ENCODE results near the gene SETD7. TPM values are rescaled to one million over a fixed set of nuclear protein-coding genes. Genes with fewer than 3 reads are reported as not detected.
A peak's percentile ranks its signal among the peaks of the same experiment; 100 is the strongest.

SETD7 gene
- total RNA-seq, 6 experiments from 2014 or later = 61.5 to 86.6 (median 67.9) TPM

DNA sequence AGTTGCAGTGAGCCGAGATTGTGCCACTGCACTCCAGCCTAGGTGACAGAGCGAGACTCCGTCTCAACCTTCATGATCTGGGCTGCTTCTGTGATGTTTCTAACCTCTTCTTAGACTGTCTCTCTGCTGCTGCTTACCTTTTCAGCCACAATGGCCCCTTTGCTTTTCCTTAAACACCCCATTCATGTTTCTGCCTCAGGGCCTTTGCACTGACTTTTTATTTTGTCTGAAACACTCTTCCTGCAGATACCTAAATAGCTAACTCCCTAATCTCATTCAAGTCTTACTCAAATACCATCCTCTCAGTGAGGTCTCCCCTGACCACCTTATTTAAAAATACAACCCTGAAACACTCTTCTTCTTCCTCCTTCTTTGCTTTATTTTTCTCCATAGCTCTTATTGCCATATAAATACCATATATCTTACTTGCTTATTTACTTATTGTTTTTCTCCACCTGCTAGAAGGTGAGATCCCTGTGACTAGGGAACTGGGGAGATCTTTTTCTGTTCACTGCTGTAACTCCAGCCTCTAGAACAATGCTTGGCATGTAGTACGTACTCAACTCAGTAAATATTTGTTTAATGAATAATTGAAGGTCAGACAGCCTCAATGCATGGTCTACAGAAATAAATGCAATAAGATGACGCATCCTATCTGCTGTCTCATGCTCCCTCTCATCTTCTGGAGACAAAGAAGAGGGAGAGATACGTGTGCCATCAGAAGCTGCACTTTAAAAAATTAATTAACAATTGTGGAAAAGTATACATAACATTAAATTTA is 43.8 kb upstream of the SETD7 start:
- Mint-ChIP-seq H3K27me3 (ENCODE audit: insufficient read depth) (peaks cover 10% of the 10 kb centered on the region), H3K9me3 (peaks cover 6% of the 10 kb centered on the region), H3K4me1 (ENCODE audit: low read depth) (peaks cover 48% of the 10 kb centered on the region), H3K4me3 (no peak overlapping the region), H3K27ac (peak overlapping the region; percentile 16), H3K36me3 (ENCODE audit: low read depth) (peaks cover 10% of the 10 kb centered on the region)
- peak; percentile 85 for DNase-seq
- TF ChIP-seq, protein P1, sequence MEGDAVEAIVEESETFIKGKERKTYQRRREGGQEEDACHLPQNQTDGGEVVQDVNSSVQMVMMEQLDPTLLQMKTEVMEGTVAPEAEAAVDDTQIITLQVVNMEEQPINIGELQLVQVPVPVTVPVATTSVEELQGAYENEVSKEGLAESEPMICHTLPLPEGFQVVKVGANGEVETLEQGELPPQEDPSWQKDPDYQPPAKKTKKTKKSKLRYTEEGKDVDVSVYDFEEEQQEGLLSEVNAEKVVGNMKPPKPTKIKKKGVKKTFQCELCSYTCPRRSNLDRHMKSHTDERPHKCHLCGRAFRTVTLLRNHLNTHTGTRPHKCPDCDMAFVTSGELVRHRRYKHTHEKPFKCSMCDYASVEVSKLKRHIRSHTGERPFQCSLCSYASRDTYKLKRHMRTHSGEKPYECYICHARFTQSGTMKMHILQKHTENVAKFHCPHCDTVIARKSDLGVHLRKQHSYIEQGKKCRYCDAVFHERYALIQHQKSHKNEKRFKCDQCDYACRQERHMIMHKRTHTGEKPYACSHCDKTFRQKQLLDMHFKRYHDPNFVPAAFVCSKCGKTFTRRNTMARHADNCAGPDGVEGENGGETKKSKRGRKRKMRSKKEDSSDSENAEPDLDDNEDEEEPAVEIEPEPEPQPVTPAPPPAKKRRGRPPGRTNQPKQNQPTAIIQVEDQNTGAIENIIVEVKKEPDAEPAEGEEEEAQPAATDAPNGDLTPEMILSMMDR (IDR thresholded peaks at IDR 0.05) = no peak

DNA sequence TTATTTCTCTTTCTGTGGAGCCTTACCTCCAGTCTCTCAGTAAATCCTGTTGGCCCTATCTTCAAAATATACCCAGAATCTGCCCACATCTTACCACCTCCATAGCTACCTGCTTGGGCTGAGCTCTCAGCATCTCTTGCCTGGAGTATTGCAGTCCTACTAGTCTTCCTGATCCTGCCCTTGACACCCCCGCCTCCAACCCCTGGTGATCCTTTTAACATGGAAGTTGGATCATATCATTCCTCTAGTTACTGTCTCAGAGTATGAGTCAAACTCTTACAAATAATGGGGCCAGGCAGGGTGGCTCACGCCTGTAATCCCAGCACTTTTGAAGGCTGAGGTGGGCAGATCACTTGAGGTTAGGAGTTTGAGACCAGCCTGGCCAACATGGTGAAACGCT is 43.1 kb upstream of the SETD7 start:
- H3K27me3 Mint-ChIP-seq (ENCODE audit: insufficient read depth) = peaks cover 10% of the 10 kb centered on the region
- H3K9me3 Mint-ChIP-seq = peaks cover 6% of the 10 kb centered on the region
- H3K27ac Mint-ChIP-seq = peak overlapping the region; percentile 22; the same call in 1 of the 2 replicates
- H3K4me1 Mint-ChIP-seq (ENCODE audit: low read depth) = peaks cover 48% of the 10 kb centered on the region
- no peak for DNase-seq
- TF ChIP-seq, protein P1 (IDR thresholded peaks at IDR 0.05) = no peak
- no peak overlapping the region for H3K4me3 Mint-ChIP-seq
- peaks cover 10% of the 10 kb centered on the region for H3K36me3 Mint-ChIP-seq (ENCODE audit: low read depth)

DNA sequence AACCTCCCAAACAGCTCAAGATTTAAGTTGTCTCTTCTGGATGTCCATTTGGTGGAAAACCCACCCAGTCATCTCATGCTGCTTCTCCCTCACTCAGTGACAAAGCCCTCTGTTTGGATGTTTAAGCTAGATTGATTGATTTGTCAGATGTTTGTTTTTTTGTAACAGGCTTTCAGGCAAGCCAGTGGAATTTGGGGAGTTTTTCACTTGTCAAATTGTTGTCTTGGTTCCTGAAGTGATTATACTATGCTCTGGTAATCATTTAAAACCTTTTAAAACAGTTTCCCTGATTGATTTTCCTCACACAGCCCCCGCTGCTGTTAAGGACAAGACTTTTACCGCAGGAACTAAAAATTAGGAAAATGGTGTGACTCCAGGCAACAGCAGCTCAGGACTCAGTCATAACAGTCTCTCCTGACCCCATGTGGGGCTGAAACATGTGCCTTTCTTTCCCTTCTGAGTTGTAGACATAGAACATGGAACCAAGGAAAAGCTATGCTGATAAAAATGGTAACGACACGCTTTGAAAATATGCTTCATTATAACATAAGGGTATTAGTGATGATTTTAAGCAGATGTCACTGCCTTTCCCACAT is 40.8 kb upstream of the SETD7 start:
- DNase-seq = no peak
- no peak overlapping the region for H3K27ac Mint-ChIP-seq
- H3K4me3 Mint-ChIP-seq = no peak overlapping the region; the same call in 1 of the 2 replicates
- H3K27me3 Mint-ChIP-seq (ENCODE audit: insufficient read depth) = peaks cover 10% of the 10 kb centered on the region
- TF ChIP-seq, protein P1 (IDR thresholded peaks at IDR 0.05) = no peak
- H3K4me1 Mint-ChIP-seq (ENCODE audit: low read depth) = peaks cover 61% of the 10 kb centered on the region
- peaks cover 6% of the 10 kb centered on the region for H3K9me3 Mint-ChIP-seq
- H3K36me3 Mint-ChIP-seq (ENCODE audit: low read depth) = peaks cover 10% of the 10 kb centered on the region

GRCh38 chr4:139596034-139596683 is 40.1 kb upstream of the SETD7 start:
- Mint-ChIP-seq H3K4me3 (peak overlapping the region; percentile 38; the same call in 1 of the 2 replicates), H3K27ac (peak overlapping the region; percentile 11; the same call in 1 of the 2 replicates), H3K36me3 (ENCODE audit: low read depth) (peaks cover 10% of the 10 kb centered on the region), H3K9me3 (peaks cover 6% of the 10 kb centered on the region), H3K4me1 (ENCODE audit: low read depth) (peaks cover 61% of the 10 kb centered on the region), H3K27me3 (ENCODE audit: insufficient read depth) (peaks cover 10% of the 10 kb centered on the region)
- DNase-seq = peak; percentile 58
- TF ChIP-seq, protein P1 (IDR thresholded peaks at IDR 0.05) = no peak

DNA sequence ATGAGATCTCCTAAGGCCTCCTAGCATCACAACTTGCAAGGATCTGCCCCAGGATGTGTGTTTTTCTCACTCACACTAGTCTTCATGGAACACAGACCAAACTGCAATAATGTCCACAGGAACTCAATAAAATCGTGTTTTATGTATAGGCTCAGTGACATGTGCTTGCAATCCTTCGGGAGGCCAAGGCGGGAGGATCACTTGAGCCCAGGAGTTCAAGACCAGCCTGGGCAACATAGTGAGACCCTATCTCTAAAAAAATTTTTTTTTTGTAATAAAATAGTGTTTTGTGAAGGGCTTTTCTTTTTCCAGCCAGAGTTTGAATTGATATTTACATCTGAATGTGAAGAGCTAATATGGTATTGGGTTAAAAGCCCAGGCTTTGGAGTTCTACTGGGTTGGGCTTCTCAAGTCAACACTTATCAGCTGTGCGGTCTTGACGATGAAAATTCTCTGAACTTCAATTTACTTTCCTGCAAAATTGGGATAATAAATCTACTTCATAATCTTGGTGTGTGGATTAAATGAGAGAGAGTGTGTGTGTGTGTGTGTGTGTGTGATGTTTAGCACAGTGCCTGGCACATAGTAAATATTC is 38.7 kb upstream of the SETD7 start:
- Mint-ChIP-seq H3K27me3 (ENCODE audit: insufficient read depth) (peaks cover 9% of the 10 kb centered on the region), H3K9me3 (peaks cover 2% of the 10 kb centered on the region), H3K27ac (no peak overlapping the region), H3K36me3 (ENCODE audit: low read depth) (peaks cover 6% of the 10 kb centered on the region), H3K4me1 (ENCODE audit: low read depth) (peaks cover 51% of the 10 kb centered on the region), H3K4me3 (no peak overlapping the region)
- TF ChIP-seq, protein P1 (IDR thresholded peaks at IDR 0.05) = no peak
- no peak for DNase-seq
